ENCODE results near the gene UBE2E2.

DNA sequence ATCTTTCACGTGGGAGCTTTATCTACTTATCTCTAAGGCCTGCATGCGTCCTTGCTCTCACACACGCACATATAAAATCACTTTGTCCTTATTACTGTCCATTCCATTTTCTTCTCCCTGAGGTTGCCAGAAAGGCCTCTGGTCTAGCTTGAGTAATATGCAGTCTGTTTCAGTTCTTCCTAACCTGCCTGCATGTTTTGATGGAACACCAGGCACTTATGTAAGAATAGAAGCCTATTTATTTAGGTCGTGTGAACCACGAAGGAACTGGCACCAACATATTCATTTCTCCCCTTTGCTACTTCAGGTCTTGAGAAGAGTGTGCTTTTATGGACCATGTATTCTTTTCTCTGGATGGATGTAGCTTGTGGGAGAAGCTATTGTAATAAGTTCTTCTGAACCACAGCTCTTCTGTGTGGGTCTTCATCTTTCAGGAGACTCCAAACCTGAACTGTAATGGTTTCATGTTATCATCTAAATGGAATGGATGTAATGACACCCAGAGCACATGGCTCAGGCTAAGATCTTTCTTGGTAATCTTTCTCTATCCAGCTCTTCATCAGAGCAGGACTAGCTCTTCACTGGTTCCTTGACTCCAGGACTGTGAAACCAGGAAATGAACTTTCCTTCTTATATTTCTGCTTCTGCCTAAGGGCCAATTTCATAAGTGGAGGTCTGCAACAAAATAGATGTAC lies 53.8 kb downstream of the UBE2E2 start:
- TF ChIP-seq, protein P1, sequence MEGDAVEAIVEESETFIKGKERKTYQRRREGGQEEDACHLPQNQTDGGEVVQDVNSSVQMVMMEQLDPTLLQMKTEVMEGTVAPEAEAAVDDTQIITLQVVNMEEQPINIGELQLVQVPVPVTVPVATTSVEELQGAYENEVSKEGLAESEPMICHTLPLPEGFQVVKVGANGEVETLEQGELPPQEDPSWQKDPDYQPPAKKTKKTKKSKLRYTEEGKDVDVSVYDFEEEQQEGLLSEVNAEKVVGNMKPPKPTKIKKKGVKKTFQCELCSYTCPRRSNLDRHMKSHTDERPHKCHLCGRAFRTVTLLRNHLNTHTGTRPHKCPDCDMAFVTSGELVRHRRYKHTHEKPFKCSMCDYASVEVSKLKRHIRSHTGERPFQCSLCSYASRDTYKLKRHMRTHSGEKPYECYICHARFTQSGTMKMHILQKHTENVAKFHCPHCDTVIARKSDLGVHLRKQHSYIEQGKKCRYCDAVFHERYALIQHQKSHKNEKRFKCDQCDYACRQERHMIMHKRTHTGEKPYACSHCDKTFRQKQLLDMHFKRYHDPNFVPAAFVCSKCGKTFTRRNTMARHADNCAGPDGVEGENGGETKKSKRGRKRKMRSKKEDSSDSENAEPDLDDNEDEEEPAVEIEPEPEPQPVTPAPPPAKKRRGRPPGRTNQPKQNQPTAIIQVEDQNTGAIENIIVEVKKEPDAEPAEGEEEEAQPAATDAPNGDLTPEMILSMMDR (IDR thresholded peaks at IDR 0.05), result no peak
- no peak for TF ChIP-seq POLR2AphosphoS5 (IDR thresholded peaks at IDR 0.05)
- no peak for TF ChIP-seq POLR2A (IDR thresholded peaks at IDR 0.05)
- no peak for TF ChIP-seq EP300 (IDR thresholded peaks at IDR 0.05)

Data from stomach (tissue), 4 donors.